Mesothelial cell of epicardium (in vitro differentiated cells): Measurements from ENCODE around the gene TLK2. TPM values are rescaled to one million over a fixed set of nuclear protein-coding genes. Genes with fewer than 3 reads are reported as not detected.
A peak's percentile ranks its signal among the peaks of the same experiment; 100 is the strongest.
"Not testable (repeated sequence)": the region's sequence is repeated elsewhere in the genome, so short reads cannot be mapped to it uniquely, and the experiment has no call there.

Experiments used
- DNase-seq, 2 experiments: peaks; one replicate each; pipeline ENCODE4 v3.0.0; 2021; ENCODE audit warnings: low spot score in 2 of 2; ENCODE audit not compliant: unreplicated experiment in 2 of 2
- H3K27ac Mint-ChIP-seq: 2 replicates; pipeline ENCODE4 v1.8.0; 2021; ENCODE audit warnings: mixed read lengths
- H3K27me3 Mint-ChIP-seq: 2 replicates; pipeline ENCODE4 v1.8.0; 2021; ENCODE audit warnings: low read depth, mixed read lengths
- H3K36me3 Mint-ChIP-seq: 2 replicates; pipeline ENCODE4 v1.8.0; 2021; ENCODE audit warnings: mixed read lengths
- H3K4me1 Mint-ChIP-seq: 2 replicates; pipeline ENCODE4 v1.8.0; 2021; ENCODE audit warnings: mixed read lengths
- H3K4me3 Mint-ChIP-seq: 2 replicates; pipeline ENCODE4 v1.8.0; 2021; ENCODE audit warnings: mild to moderate bottlenecking, moderate library complexity, mixed read lengths
- H3K9me3 Mint-ChIP-seq: 2 replicates; pipeline ENCODE4 v1.8.0; 2021; ENCODE audit warnings: mixed read lengths
- total RNA-seq: library from RNA; stranded (reverse); gene quantifications from 3 replicates; pipeline ENCODE4 v1.2.1, GENCODE V29; 2021
- TF ChIP-seq, protein P1 (sequence below): fragments of 200-600 bp; sonication (generic); IDR thresholded peaks from one replicate; pipeline ENCODE4 v1.5.0; 2021; ENCODE audit warnings: antibody characterized with exemption; ENCODE audit not compliant: unreplicated experiment

TLK2 gene
- total RNA-seq, 1 donor from 2014 or later, result 61.6 TPM

DNA sequence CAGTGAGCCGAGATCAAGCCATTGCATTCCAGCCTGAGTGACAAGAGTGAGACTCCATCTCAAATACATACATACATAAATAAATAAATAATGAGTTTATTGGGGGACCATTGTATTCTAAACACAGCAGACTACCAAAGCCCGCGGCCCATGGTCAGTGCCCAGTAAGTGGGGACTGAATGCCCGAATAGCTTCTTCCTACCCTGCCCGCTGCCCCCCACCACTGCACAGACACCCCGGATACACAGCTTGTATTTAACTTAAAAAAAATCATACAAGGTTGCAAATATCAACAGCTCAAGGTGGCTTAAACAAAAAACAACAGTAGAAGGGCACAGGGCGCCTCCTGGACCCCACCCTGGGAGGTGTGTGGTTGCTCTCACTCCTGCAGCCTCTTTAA is 22.6 kb upstream of the TLK2 start:
- H3K4me3 Mint-ChIP-seq, result no peak overlapping the region
- no peaks in the 10 kb centered on the region for H3K27me3 Mint-ChIP-seq
- no peak overlapping the region for H3K27ac Mint-ChIP-seq
- TF ChIP-seq, protein P1, sequence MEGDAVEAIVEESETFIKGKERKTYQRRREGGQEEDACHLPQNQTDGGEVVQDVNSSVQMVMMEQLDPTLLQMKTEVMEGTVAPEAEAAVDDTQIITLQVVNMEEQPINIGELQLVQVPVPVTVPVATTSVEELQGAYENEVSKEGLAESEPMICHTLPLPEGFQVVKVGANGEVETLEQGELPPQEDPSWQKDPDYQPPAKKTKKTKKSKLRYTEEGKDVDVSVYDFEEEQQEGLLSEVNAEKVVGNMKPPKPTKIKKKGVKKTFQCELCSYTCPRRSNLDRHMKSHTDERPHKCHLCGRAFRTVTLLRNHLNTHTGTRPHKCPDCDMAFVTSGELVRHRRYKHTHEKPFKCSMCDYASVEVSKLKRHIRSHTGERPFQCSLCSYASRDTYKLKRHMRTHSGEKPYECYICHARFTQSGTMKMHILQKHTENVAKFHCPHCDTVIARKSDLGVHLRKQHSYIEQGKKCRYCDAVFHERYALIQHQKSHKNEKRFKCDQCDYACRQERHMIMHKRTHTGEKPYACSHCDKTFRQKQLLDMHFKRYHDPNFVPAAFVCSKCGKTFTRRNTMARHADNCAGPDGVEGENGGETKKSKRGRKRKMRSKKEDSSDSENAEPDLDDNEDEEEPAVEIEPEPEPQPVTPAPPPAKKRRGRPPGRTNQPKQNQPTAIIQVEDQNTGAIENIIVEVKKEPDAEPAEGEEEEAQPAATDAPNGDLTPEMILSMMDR, result no peak
- H3K9me3 Mint-ChIP-seq, result no peaks in the 10 kb centered on the region
- H3K4me1 Mint-ChIP-seq, result no peaks in the 10 kb centered on the region
- DNase-seq, result no peak
- peaks cover 4% of the 10 kb centered on the region for H3K36me3 Mint-ChIP-seq

DNA sequence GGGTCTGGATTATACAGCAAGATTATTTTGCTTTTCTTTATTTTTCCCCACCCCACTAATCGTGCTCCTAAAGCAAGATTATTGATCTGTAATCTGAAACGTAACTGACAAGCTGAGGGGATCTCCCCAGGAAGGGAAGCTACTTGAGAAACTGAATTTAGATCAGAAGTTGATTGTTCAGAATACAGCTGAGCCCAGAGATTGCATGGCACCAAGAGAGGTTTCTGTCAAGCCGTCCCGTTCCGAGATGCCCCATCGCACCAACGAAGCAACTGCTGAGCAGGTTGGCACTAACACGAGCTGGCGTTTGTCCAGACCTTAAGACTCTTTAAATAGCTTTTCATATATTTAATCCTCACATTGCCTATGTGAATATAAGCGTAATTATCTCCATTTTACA is 20.1 kb upstream of the TLK2 start:
- not testable (repeated sequence) for H3K9me3 Mint-ChIP-seq, H3K27me3 Mint-ChIP-seq, H3K27ac Mint-ChIP-seq, H3K4me3 Mint-ChIP-seq, H3K36me3 Mint-ChIP-seq, DNase-seq, H3K4me1 Mint-ChIP-seq

DNA sequence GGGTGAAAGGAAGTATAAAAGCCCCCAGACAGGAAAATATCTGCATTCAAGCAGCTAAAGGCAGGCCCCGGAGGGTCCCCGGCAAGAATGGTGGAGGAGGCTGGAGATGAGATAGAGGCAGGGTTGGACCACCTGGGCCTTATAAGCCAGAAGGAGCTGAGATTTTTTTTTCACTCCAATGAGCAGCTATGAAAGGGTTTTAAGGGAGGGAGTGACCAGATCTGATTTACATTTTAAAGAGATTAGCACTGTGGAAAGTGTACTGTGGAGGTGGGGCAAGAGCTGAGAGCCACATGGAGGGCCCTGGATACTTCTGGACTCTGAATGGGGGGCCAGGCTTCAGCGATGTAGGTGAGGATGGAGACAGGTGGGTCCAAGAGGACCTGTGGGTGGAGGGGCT is 14.2 kb upstream of the TLK2 start:
- DNase-seq, H3K4me3 Mint-ChIP-seq, H3K27ac Mint-ChIP-seq, H3K36me3 Mint-ChIP-seq, H3K27me3 Mint-ChIP-seq, H3K4me1 Mint-ChIP-seq, H3K9me3 Mint-ChIP-seq: not testable (repeated sequence)

DNA sequence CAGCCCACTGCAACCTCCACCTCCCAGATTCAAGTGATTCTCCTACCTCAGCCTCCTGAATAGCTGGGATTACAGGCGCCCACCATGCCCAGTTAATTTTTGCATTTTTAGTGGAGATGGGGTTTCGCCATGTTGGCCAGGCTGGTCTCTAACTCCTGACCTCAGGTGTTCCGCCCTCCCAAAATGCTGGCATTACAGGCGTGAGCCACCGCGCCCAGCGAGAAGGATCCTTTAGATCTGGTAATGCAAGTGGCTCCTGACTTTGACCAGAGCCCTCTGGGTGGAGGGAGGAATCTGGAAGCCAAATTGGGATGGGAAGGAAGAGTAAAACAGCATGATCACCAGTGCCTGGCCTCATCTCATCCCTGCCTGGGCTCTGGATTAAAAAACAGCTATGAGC is 13.4 kb upstream of the TLK2 start:
- H3K4me3 Mint-ChIP-seq, H3K27ac Mint-ChIP-seq, DNase-seq: not testable (repeated sequence)

DNA sequence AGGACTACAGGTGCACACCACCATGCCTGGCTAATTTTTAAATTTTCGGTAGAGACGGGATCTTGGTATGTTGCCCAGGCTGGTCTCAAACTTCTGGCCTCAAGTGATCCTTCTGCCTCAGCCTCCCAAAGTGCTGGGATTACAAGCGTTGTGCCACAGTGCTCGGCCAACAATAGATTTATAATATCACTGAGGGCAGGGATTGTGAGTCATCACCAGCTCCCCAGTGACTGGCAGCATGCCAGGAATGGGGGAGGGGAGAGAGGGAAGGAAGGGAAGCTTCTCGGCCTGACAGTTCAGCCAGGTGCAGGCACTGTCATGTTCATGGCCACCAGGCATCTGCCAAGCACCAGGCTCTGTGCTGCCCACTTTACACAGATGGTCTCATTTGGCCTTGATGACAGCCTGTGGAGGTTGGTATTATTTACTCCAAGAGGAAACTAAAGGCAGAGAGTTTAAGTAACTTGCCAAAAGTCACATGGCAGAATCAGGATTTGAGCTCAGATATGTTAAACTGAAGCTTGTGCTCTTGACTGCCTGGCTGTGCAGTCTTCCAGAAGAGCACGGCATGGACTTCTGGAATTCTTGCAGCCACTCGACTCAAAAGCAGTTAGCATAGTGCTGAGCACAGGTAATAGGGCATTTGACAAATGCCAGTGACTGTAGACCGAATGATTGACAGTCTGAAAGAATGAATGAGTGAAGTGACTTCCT is 7.8 kb upstream of the TLK2 start:
- not testable (repeated sequence) for H3K4me1 Mint-ChIP-seq, H3K36me3 Mint-ChIP-seq, H3K27me3 Mint-ChIP-seq, H3K4me3 Mint-ChIP-seq, H3K9me3 Mint-ChIP-seq
- H3K27ac Mint-ChIP-seq, result peak overlapping the region; percentile 77
- DNase-seq, result peak; percentile 46 to 69

More for the DNA sequence above, 13.4 kb upstream of the TLK2 start:
- not testable (repeated sequence) for H3K4me1 Mint-ChIP-seq, H3K27me3 Mint-ChIP-seq, H3K9me3 Mint-ChIP-seq, H3K36me3 Mint-ChIP-seq

DNA sequence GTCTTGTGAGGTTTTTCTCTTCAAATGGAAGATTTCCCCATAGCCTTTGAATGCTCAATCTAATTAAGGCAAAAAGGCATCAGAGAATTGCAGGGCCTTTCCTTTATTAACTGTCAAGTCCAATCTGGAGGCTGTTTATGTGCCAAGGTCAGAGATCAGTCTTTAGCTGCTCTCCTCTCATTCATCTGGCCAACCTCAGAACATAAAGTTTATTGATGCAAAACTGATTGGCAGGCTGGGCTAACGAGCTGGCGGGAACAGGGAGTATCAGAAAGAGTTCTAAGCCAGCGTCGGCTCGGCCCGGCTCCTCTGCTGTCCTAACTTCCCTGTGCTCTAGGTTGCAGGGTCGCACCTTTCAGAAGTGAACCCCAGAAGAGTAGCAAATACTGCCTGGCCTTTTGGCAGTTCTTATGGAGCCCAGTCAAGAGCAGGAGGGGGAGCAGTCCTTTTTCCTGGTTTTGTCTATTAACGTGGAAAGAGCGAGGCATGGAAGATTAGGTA is 7.2 kb upstream of the TLK2 start:
- H3K27ac Mint-ChIP-seq, result peak overlapping the region; percentile 78
- H3K36me3 Mint-ChIP-seq, H3K4me1 Mint-ChIP-seq, H3K27me3 Mint-ChIP-seq, DNase-seq, H3K9me3 Mint-ChIP-seq, H3K4me3 Mint-ChIP-seq: not testable (repeated sequence)

DNA sequence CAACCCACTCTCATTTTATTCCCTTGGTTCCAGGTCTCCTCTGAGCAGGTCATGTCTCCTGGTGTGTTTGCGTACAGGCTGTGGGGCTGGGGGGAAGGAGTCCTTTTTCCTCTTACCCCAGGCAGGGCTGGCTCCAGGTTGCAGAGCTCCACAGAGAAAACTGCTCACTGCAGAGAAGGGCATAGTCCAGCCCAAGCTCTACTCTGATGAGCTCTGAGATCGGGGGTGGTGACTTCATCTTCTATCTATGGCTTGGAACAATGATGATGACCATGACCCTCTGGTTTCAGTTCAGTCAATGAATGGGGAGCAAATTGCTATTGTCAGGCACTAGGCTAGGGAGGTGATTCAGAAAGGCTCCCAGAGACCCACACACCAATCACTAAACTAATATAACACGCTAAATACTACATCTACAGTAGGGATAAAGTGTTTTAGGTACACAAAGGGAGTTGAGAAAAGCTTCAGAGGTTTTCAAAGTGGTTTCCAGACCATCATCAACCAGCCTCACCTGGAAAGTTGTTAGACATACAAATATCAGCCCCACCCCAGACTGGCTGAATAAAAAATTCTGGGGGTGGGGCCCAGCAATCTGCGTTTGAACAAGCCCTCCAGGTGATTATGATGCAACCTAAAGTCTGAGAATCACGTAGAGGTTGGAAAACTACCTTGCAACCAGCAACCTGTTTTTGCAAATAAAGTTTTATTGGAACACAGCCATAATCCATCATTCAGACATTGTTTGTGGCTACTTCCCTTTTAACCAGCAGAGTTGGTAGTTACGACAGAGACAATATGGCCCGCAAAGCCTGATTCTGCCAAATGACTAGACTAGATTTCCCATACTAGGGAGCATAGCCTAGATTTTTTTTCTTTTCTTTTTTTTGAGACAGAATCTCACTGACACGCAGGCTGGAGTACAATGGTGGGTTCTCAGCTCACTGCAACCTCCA is 5.3 kb upstream of the TLK2 start:
- H3K27ac Mint-ChIP-seq, result peak overlapping the region; percentile 54
- not testable (repeated sequence) for H3K4me3 Mint-ChIP-seq, H3K27me3 Mint-ChIP-seq, DNase-seq, H3K4me1 Mint-ChIP-seq, H3K36me3 Mint-ChIP-seq, H3K9me3 Mint-ChIP-seq

DNA sequence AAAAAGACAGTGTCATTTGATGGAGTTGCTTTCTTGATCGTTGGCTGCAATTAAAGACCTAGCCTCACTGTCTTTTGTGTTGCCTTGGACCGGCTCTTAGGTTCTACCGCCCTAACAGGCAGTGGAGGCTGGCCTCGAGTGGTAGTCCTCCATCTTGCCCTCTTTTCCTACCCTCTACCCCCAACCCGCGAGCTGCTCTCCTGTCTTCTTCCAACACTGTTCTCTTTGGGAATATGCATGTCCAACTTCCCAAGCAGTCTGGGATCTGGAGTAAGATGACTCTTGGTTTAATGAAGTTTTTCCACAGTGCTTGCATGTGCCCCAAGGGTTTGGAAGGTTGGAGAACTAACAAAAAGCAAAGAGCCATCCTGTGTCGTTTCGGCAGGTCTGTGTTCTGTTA is 1.5 kb upstream of the TLK2 start:
- not testable (repeated sequence) for DNase-seq, H3K27me3 Mint-ChIP-seq, H3K9me3 Mint-ChIP-seq, H3K36me3 Mint-ChIP-seq
- Mint-ChIP-seq H3K4me1 (peaks cover 21% of the 10 kb centered on the region), H3K27ac (peak overlapping the region; percentile 92), H3K4me3 (peak overlapping the region; percentile 76)

DNA sequence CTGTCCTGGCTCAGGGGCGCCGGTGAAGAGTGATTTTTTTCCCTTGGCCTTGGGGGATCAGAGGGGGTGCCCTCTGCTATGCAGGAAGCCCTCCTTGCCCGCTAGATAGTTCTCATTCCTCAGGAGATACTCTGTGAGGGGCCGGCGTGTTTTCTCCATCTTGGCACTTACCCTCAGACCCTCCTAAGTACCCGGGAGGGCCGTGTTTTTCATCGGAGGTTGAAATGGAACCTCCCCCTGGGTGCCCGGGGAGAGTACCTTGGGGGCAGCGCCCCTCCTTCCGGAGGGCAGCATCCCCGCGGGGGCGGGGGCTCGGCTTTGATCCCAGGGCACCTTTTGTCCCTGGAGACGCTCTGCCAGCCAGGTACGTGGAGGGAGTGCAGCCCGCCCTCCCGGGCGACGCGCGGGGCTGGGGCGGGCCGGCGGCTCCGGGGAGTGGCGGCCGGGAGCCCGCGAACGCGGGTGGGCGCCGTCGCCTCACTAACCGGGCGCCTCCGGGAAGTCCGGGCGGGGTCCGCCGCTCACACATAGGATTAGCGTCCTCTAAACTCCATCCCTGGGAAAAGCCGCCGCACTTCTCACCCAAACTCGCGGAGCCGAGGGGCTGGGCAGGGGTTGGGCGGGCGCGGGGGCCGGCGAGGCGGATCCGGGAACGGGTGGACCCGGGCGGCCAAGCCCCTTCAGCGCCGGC is 762 bp upstream of the TLK2 start:
- Mint-ChIP-seq H3K4me3 (peak overlapping the region; percentile 76), H3K27ac (peak overlapping the region; percentile 92)
- peak; percentile 25 to 56 for DNase-seq

DNA sequence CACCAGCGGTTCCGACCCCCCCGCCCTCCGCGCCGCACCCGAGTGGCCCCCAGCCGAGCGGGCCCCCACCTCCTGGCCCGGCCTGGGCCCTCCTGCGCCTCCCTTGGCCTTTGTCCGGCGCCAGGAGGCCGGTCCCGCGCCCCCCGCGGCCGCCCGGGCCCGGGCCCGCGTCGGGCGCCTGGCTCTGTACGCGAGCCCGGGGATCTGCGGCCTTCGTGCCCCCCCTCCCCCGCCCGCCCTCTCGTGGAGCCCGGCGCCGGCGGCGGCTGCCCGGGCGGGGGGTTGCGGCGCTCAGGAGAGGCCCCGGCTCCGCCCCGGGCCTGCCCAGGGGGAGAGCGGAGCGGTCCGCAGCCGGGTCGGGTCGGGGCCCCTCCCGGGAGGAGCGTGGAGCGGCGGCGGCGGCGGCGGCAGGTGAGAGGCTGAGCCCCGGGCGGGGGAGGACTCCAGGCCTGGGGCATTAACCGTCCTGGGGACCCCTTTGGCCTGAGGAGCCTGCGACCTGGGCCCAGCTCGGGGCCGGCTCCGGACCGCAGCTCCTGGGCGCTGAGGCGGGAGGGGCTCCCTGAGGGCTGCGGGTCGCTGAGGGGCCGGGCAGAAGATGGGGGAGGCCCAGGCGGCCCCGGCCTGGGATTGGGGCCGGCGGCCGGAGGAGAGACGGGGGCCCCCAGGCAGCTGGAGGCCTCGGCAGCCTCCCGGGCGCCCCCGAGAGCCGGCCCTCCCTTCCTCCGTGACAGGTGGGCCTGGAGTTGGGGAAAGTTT is 434 bp downstream of the TLK2 start:
- H3K9me3 Mint-ChIP-seq, H3K27me3 Mint-ChIP-seq, H3K36me3 Mint-ChIP-seq: not testable (repeated sequence)
- DNase-seq, result peak; percentile 28 to 64
- Mint-ChIP-seq H3K4me1 (peaks cover 24% of the 10 kb centered on the region), H3K4me3 (peak overlapping the region; percentile 92), H3K27ac (peak overlapping the region; percentile 99)

More for the DNA sequence above, 762 bp upstream of the TLK2 start:
- H3K36me3 Mint-ChIP-seq, H3K27me3 Mint-ChIP-seq, H3K9me3 Mint-ChIP-seq: not testable (repeated sequence)
- H3K4me1 Mint-ChIP-seq, result peaks cover 22% of the 10 kb centered on the region

DNA sequence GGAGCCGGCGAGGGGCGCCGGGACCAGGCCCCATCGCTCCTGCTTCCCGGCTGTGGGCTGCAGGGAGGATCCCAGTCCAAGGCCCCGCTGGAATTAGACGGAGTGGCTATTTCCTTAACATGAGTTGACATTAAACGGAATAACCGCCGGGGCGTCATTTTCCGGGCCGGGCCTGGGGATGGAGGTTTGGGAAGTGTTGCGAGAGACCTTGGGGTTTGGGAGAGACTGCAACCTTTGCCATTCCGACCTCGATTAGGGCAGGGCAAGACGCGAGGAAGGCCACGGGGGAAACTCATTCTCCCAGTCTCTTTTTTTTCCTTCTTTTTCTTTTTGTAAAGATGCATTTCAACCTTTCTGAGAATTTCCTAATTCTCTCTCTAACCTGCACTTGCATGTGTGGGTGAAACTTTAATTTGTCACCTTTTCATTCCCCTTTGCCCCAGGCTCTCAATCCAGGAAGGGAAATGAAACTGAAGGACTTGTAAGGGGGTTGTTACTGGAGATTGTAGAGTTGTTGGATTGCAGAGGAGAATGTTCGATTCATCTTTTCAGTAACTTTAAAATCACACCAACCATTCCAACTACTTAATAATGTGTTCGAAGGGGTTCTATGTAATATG is 1.1 kb downstream of the TLK2 start:
- H3K4me3 Mint-ChIP-seq, result peak overlapping the region; percentile 92
- peaks cover 24% of the 10 kb centered on the region for H3K4me1 Mint-ChIP-seq
- peak overlapping the region; percentile 99 for H3K27ac Mint-ChIP-seq
- H3K9me3 Mint-ChIP-seq, H3K27me3 Mint-ChIP-seq, H3K36me3 Mint-ChIP-seq: not testable (repeated sequence)
- DNase-seq, result peak in 1 of 2 experiments; percentile 56

DNA sequence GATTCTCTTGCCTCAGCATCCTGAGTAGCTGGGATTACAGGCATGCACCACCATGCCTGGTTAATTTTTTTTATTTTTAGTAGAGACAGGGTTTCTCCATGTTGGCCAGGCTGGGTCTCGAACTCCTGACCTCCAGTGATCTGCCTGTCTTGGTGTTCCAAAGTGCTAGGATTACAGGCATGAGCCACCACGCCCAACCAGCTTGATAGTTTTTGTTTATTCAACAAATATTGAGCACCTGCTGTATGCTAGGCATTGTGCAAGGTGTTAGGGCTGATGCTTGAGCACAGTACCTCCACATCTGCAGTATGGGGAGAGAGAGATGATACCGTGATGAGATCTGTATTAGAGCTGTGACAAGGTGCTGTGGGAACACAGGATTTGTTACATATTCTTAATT is 3.9 kb downstream of the TLK2 start:
- not testable (repeated sequence) for H3K9me3 Mint-ChIP-seq, H3K27ac Mint-ChIP-seq, H3K27me3 Mint-ChIP-seq, DNase-seq, H3K4me3 Mint-ChIP-seq
- peaks cover 11% of the 10 kb centered on the region for H3K36me3 Mint-ChIP-seq
- peaks cover 24% of the 10 kb centered on the region for H3K4me1 Mint-ChIP-seq
